GM19043 (cell line): ENCODE measurements around the gene CRYM.
"Not testable (repeated sequence)": the region's sequence is repeated elsewhere in the genome, so short reads cannot be mapped to it uniquely, and the experiment has no call there.

Experiments used
- ATAC-seq: cut with Tn5 transposase; IDR thresholded peaks from one replicate; pipeline ENCODE4 v1.9.1; 2021; ENCODE audit warnings: low read depth; ENCODE audit not compliant: unreplicated experiment

Gene CRYM

GRCh38 chr16:21250072-21250923 is 27.8 kb downstream of the CRYM start:
- ATAC-seq: no peak

GRCh38 chr16:21248179-21248578 is 29.9 kb downstream of the CRYM start:
- not testable (repeated sequence) for ATAC-seq

- no peak for ATAC-seq
Measured at GRCh38 chr16:21244518-21245215, 33.4 kb downstream of the CRYM start.

GRCh38 chr16:21242756-21243155 is 35.3 kb downstream of the CRYM start:
- ATAC-seq: no peak

GRCh38 chr16:21239646-21240045 is 38.4 kb downstream of the CRYM start:
- ATAC-seq: no peak

GRCh38 chr16:21236831-21237230 is 41.3 kb downstream of the CRYM start:
- no peak for ATAC-seq

GRCh38 chr16:21235199-21235585 is 42.9 kb downstream of the CRYM start:
- ATAC-seq: no peak

- no peak for ATAC-seq
Measured at GRCh38 chr16:21233521-21234150, 44.5 kb downstream of the CRYM start, which contains the start of gene ANKS4B. Gene ANKS4B, plus strand, starts transcription at chr16:21233699. Its CDS starts 39 bp downstream, at chr16:21233738.

GRCh38 chr16:21233045-21233520 is 45.0 kb downstream of the CRYM start:
- ATAC-seq: no peak

- no peak for ATAC-seq
Measured at GRCh38 chr16:21228361-21228872, 49.7 kb downstream of the CRYM start.

GRCh38 chr16:21227866-21228265 is 50.2 kb downstream of the CRYM start:
- ATAC-seq: no peak

GRCh38 chr16:21226749-21227148 is 51.3 kb downstream of the CRYM start:
- no peak for ATAC-seq

- ATAC-seq: no peak
Measured at GRCh38 chr16:21224800-21225199, 53.3 kb downstream of the CRYM start.

GRCh38 chr16:21223787-21224186 is 54.3 kb downstream of the CRYM start:
- no peak for ATAC-seq

GRCh38 chr16:21222495-21223337 is 55.4 kb downstream of the CRYM start:
- no peak for ATAC-seq

- no peak for ATAC-seq
Measured at GRCh38 chr16:21219551-21219950, 58.5 kb downstream of the CRYM start.

- no peak for ATAC-seq
Measured at GRCh38 chr16:21218153-21218552, 59.9 kb downstream of the CRYM start.

GRCh38 chr16:21217121-21217520 is 61.0 kb downstream of the CRYM start:
- ATAC-seq: no peak

GRCh38 chr16:21214086-21214485 is 64.0 kb downstream of the CRYM start:
- ATAC-seq: no peak

GRCh38 chr16:21211486-21211885 is 66.6 kb downstream of the CRYM start, which contains the start of gene ZP2:
Gene ZP2, minus strand, starts transcription at chr16:21211574. Its CDS starts 27 bp downstream, at chr16:21211547.
- no peak for ATAC-seq
